Fibroblast of skin of abdomen (primary cell): ENCODE data around the gene FCHO2.

Source experiments
- DNase-seq: peaks from one replicate; pipeline ENCODE4 v3.0.0-alpha.2; 2013

Gene FCHO2

GRCh38 chr5:73114044-73114688 lies 158.3 kb downstream of the FCHO2 start:
- no peak for DNase-seq

GRCh38 chr5:73115399-73116051 lies 159.7 kb downstream of the FCHO2 start:
- DNase-seq = peak; percentile 99

GRCh38 chr5:73116506-73116905 lies 160.7 kb downstream of the FCHO2 start:
- no peak for DNase-seq

GRCh38 chr5:73117088-73117740 lies 161.4 kb downstream of the FCHO2 start:
- DNase-seq = no peak

GRCh38 chr5:73118391-73118973 lies 162.6 kb downstream of the FCHO2 start:
- DNase-seq = no peak

- no peak for DNase-seq
Observed at GRCh38 chr5:73119451-73120157, 163.8 kb downstream of the FCHO2 start.

- peak; percentile 37 for DNase-seq
Observed at GRCh38 chr5:73120222-73121118, 164.6 kb downstream of the FCHO2 start, which contains the start of gene TMEM171. Gene TMEM171 (plus strand): TSS chr5:73120575. CDS start chr5:73123374, 2,799 bp downstream.

- DNase-seq = no peak
Observed at GRCh38 chr5:73121119-73121463, 165.2 kb downstream of the FCHO2 start.

- DNase-seq = peak; percentile 69
Observed at GRCh38 chr5:73122875-73123810, 167.3 kb downstream of the FCHO2 start.

GRCh38 chr5:73125289-73125688 lies 169.4 kb downstream of the FCHO2 start:
- DNase-seq = no peak

GRCh38 chr5:73126381-73126780 lies 170.5 kb downstream of the FCHO2 start:
- DNase-seq = no peak

- no peak for DNase-seq
Observed at GRCh38 chr5:73126957-73127356, 171.1 kb downstream of the FCHO2 start.

GRCh38 chr5:73129143-73129542 lies 173.3 kb downstream of the FCHO2 start:
- no peak for DNase-seq

- no peak for DNase-seq
Observed at GRCh38 chr5:73130811-73131210, 175.0 kb downstream of the FCHO2 start.

- no peak for DNase-seq
Observed at GRCh38 chr5:73131711-73132425, 176.0 kb downstream of the FCHO2 start.

- no peak for DNase-seq
Observed at GRCh38 chr5:73132759-73133158, 176.9 kb downstream of the FCHO2 start.

GRCh38 chr5:73135021-73135420 lies 179.2 kb downstream of the FCHO2 start:
- DNase-seq = no peak

- DNase-seq = peak; percentile 72
Observed at GRCh38 chr5:73135429-73136054, 179.7 kb downstream of the FCHO2 start.

GRCh38 chr5:73136055-73136562 lies 180.3 kb downstream of the FCHO2 start:
- peak; percentile 82 for DNase-seq
